Choroid plexus epithelial cell (primary cell): ENCODE results near the gene MAT2A.
A peak's percentile ranks its signal among the peaks of the same experiment; 100 is the strongest.

Experiments used
- DNase-seq: peaks from one replicate; pipeline ENCODE4 v3.0.0-alpha.2; 2010; ENCODE audit warnings: low read depth
- H3K4me3 ChIP-seq: 2 replicates; pipeline ENCODE4 v1.5.1; 2011; ENCODE audit warnings: low read depth, mild to moderate bottlenecking, control low read depth, low read length, moderate library complexity
- TF ChIP-seq, protein P1 (sequence below): conservative IDR thresholded peaks from 2 replicates; pipeline ENCODE4 v1.5.1; 2011; ENCODE audit warnings: low read depth, mild to moderate bottlenecking, control low read depth, inconsistent platforms, low read length, moderate library complexity

Gene MAT2A

GRCh38 chr2:85503168-85503850 lies 35.7 kb upstream of the MAT2A start:
- TF ChIP-seq, protein P1, sequence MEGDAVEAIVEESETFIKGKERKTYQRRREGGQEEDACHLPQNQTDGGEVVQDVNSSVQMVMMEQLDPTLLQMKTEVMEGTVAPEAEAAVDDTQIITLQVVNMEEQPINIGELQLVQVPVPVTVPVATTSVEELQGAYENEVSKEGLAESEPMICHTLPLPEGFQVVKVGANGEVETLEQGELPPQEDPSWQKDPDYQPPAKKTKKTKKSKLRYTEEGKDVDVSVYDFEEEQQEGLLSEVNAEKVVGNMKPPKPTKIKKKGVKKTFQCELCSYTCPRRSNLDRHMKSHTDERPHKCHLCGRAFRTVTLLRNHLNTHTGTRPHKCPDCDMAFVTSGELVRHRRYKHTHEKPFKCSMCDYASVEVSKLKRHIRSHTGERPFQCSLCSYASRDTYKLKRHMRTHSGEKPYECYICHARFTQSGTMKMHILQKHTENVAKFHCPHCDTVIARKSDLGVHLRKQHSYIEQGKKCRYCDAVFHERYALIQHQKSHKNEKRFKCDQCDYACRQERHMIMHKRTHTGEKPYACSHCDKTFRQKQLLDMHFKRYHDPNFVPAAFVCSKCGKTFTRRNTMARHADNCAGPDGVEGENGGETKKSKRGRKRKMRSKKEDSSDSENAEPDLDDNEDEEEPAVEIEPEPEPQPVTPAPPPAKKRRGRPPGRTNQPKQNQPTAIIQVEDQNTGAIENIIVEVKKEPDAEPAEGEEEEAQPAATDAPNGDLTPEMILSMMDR: no peak
- no peak overlapping the region for H3K4me3 ChIP-seq
- no peak for DNase-seq

DNA sequence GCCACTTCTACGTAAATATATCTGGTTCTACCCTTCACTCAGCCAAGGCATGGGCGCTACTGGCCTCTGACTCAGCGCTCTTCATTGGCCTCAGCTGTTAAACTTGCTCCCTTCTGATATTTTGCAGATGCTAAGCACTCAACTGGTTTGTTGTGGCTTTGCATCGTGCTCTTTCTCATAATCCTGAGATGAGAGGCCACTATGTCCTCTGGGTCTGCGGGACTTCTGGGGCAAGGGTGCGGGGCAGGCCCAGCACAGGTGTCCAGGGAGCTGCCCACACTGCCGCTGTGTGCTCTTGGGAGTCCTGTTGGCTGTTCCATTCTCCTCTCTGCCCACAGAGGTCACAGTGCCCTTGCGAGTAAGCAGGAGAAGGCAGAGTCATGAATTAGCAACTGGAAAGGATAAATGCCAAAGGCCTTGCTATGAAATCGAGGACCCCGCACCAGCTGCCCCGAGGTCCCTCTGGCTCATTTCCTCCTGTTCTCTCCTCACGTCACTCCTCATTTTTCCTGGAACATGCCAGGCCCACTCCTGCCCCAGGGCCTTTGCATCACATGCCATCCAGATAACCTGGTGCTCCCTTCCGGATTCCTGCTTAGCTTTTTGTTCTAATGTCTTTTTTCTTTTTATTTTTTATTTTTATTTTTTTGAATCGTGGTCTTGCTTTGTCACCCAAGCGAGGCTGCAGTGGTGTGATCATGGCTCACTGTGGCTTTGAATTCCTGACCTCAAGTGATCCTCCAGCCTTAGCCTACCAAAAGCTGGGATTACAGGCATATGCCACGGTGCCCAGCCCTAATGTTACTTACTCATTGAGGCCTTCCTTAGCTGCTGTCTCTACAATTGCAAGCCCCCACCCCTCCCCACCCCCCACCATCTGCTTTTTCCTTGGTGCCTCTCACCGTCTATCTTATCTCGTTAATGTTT lies 34.9 kb upstream of the MAT2A start:
- no peak overlapping the region for H3K4me3 ChIP-seq
- no peak for DNase-seq
- TF ChIP-seq, protein P1: no peak

DNA sequence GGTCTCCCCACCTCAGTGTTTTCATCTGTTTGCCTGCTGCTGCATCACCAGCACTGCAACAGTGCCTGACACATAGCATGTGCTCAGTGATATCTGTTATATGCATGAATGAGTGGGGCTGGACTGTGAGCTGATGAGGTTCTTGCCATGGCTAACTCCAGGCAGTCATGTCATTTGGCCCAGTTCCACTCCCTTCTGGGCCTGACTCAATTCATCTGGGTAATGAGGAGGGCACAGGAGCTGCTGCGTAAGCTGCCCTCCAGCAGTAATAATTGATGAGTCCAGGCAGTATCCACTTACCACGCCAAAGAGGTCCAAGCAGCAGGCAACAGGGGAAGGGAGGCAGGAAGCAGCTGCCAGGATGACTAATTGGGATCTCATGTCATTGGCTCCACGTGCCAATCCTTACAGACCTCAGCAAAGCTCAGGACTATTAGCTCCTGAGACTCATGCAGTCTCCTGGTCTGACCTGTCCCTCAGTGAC lies 34.1 kb upstream of the MAT2A start:
- TF ChIP-seq, protein P1: no peak
- H3K4me3 ChIP-seq: no peak overlapping the region
- DNase-seq: peak; percentile 81

GRCh38 chr2:85505551-85506238 lies 33.3 kb upstream of the MAT2A start:
- no peak overlapping the region for H3K4me3 ChIP-seq
- TF ChIP-seq, protein P1: no peak
- no peak for DNase-seq

- no peak for DNase-seq
- TF ChIP-seq, protein P1: no peak
- no peak overlapping the region for H3K4me3 ChIP-seq
Observed at GRCh38 chr2:85506768-85507181, 32.2 kb upstream of the MAT2A start.

DNA sequence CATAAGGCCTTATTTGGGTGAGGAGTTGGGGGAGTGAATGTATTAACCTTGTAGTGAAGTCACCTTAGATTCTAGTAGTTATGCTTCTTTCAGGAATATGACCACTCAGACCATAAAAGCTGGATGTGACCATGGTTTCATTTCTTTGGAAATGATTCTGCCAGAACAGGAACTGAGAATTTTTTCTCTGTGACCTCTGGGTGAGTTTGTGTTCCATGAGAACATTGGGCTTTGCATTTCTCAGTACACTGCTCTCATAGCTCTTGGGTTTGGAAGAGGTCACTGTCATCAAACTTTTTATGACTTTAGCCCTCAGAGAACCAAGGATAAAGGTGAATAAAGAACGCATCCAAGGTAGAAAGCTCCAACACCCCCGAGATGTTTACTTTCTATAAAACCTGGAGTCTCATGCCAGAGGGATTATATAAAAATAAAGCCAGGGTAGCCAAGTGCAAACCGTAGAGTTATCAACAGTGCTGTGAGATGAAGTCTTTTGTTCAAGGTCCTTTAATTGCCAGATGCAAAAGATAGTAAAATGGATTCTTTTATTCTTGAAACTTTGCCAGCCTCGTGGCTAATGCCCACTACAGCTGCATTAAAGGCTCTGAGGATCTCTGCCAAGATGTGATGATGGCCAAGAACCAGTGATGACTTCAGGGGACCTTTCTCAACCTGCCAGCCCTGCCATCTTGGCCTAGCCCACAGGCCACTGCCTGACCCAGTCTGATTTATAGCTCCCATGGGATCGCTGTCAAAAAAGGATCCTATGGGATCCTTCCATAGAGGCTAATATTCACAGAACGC lies 27.8 kb upstream of the MAT2A start:
- TF ChIP-seq, protein P1: no peak
- peak; percentile 54 for DNase-seq
- H3K4me3 ChIP-seq: no peak overlapping the region
